EH (cell line): Measurements from ENCODE around the gene TMEM260.
"Not testable (repeated sequence)": the region's sequence is repeated elsewhere in the genome, so short reads cannot be mapped to it uniquely, and the experiment has no call there.

Source experiments
- DNase-seq: peaks from one replicate; pipeline ENCODE4 v3.0.0-alpha.2; 2015; ENCODE audit warnings: low read depth

TMEM260 gene

GRCh38 chr14:56678838-56679237, 99.2 kb downstream of the TMEM260 start:
- no peak for DNase-seq

GRCh38 chr14:56686416-56686815, 106.8 kb downstream of the TMEM260 start:
- no peak for DNase-seq

GRCh38 chr14:56687123-56687522, 107.5 kb downstream of the TMEM260 start:
- DNase-seq, result no peak

GRCh38 chr14:56694609-56695008, 115.0 kb downstream of the TMEM260 start:
- no peak for DNase-seq

GRCh38 chr14:56695216-56695615, 115.6 kb downstream of the TMEM260 start:
- not testable (repeated sequence) for DNase-seq
